Islet of Langerhans (tissue), 1 donor: ENCODE data around the gene ADARB1.

ENCODE experiments used
- FAIRE-seq: peaks from one replicate; lab custom pipeline; 2011; peaks lifted over from hg19 to GRCh38; lab: Jason Lieb, UNC

ADARB1 gene

GRCh38 chr21:45095505-45095904 lies 21.1 kb downstream of the ADARB1 start:
- FAIRE-seq: no peak

GRCh38 chr21:45096217-45096616 lies 21.8 kb downstream of the ADARB1 start:
- no peak for FAIRE-seq

- FAIRE-seq: no peak
Measured at GRCh38 chr21:45097827-45098387, 23.5 kb downstream of the ADARB1 start.

GRCh38 chr21:45098867-45099266 lies 24.5 kb downstream of the ADARB1 start:
- FAIRE-seq: no peak

GRCh38 chr21:45099571-45099970 lies 25.2 kb downstream of the ADARB1 start:
- no peak for FAIRE-seq

- FAIRE-seq: no peak
Measured at GRCh38 chr21:45100866-45101265, 26.5 kb downstream of the ADARB1 start.

GRCh38 chr21:45102391-45102932 lies 28.1 kb downstream of the ADARB1 start:
- FAIRE-seq: no peak

- FAIRE-seq: no peak
Measured at GRCh38 chr21:45103971-45104520, 29.7 kb downstream of the ADARB1 start.

GRCh38 chr21:45104560-45104959 lies 30.2 kb downstream of the ADARB1 start:
- no peak for FAIRE-seq

GRCh38 chr21:45105906-45106485 lies 31.6 kb downstream of the ADARB1 start:
- FAIRE-seq: no peak

GRCh38 chr21:45108034-45108790 lies 33.8 kb downstream of the ADARB1 start:
- no peak for FAIRE-seq

- FAIRE-seq: no peak
Measured at GRCh38 chr21:45108808-45109781, 34.7 kb downstream of the ADARB1 start.

GRCh38 chr21:45109831-45110492 lies 35.6 kb downstream of the ADARB1 start:
- no peak for FAIRE-seq

GRCh38 chr21:45110873-45111624 lies 36.7 kb downstream of the ADARB1 start:
- no peak for FAIRE-seq

- FAIRE-seq: no peak
Measured at GRCh38 chr21:45111703-45112102, 37.3 kb downstream of the ADARB1 start.

GRCh38 chr21:45112371-45112770 lies 38.0 kb downstream of the ADARB1 start:
- FAIRE-seq: no peak

- FAIRE-seq: no peak
Measured at GRCh38 chr21:45113543-45113942, 39.2 kb downstream of the ADARB1 start.

GRCh38 chr21:45114072-45114471 lies 39.7 kb downstream of the ADARB1 start:
- no peak for FAIRE-seq

- FAIRE-seq: no peak
Measured at GRCh38 chr21:45114475-45114874, 40.1 kb downstream of the ADARB1 start.

GRCh38 chr21:45115141-45115540 lies 40.8 kb downstream of the ADARB1 start:
- FAIRE-seq: no peak

GRCh38 chr21:45116066-45116465 lies 41.7 kb downstream of the ADARB1 start:
- FAIRE-seq: no peak
